Measurements from ENCODE around the gene IFT43. TPM values are rescaled to one million over a fixed set of nuclear protein-coding genes. Genes with fewer than 3 reads are reported as not detected.

IFT43 gene
- total RNA-seq, 1 experiment from 2014 or later, result 18.6 TPM

DNA sequence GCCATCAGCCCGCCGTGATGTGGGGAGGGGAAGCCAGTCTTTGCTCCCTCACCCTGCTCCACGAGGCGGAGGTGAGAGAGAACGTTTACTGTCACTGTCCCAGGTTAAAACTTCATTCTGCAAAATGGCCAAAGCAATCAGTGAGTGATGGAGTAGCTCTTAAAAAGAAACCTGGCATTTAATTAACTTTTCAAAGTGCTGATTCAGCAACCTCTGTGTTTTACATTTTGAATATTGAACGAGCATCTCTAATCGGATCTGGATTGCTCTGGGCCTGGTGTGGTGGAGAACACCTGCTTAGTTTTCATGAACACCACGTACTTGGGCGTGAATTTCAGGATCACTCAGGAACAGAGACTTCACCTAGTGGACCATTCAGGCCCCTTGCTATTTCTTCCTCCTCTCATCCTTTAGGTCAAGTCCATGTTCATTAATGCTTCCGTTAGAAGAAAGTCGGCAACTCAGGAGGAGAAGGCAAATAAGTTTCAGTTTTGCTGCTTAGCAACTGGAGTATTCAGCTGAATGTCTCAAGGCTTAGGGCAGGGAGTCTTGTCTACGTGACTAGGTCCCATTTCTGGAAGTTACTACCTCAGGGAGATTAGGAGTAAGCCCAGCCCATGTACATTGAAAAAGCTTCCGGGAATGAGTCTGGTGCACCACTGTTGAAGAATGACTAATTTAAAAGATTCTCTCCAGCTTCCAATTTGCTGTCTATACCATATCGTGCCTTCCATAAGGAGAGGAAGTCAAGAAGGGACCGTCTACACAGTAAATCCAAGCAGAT lies 68.2 kb downstream of the IFT43 start:
- H3K36me3 Mint-ChIP-seq (ENCODE audit: insufficient read depth in 1 of 3, low read depth in 3 of 3), result peaks cover 2 to 7% (median 4%) of the 10 kb centered on the region in 3 experiments; a peak in 4 of 7 replicates
- H4K91ac ChIP-seq (ENCODE audit: insufficient read length, low read depth, low read length), result no peak overlapping the region
- H3K27ac Mint-ChIP-seq, result no peak overlapping the region
- H3K4me1 ChIP-seq (ENCODE audit: insufficient read depth, low read length), result peaks cover 6% of the 10 kb centered on the region; the same call in 1 of the 2 replicates
- H2BK120ac ChIP-seq (ENCODE audit: low read depth, low read length, poor library complexity, severe bottlenecking), result no peak overlapping the region
- no peak overlapping the region for H3K18ac ChIP-seq (ENCODE audit: insufficient read length, low read depth, low read length)
- peaks cover 0 to 2% of the 10 kb centered on the region in 2 experiments; a peak in 1 of 5 replicates for H3K9me3 Mint-ChIP-seq
- H3K79me1 ChIP-seq (ENCODE audit: insufficient read depth, low read depth, low read length, poor library complexity, severe bottlenecking), result no peaks in the 10 kb centered on the region
- no CpG with 5 or more reads among the region's 15 CpGs for WGBS (ENCODE audit: extremely low coverage, insufficient read length, low lambda C conversion rate)
- H3K56ac ChIP-seq (ENCODE audit: insufficient read length, low read depth, low read length), result no peak overlapping the region
- no peak overlapping the region for H2BK15ac ChIP-seq (ENCODE audit: low read depth, low read length)
- H3K27ac ChIP-seq (ENCODE audit: insufficient read length, low read depth, low read length), result no peak overlapping the region
- no peak overlapping the region for H2AFZ ChIP-seq (ENCODE audit: low read length)
- no peak overlapping the region for H3K14ac ChIP-seq (ENCODE audit: insufficient read depth, low read length)
- no peak overlapping the region for H3T11ph ChIP-seq (ENCODE audit: low read length)
- H2BK5ac ChIP-seq (ENCODE audit: insufficient read length, low read length), result no peak overlapping the region
- no peak overlapping the region for H2AK5ac ChIP-seq (ENCODE audit: insufficient read length, low read length)
- H3K4ac ChIP-seq (ENCODE audit: low read depth, low read length), result no peak overlapping the region
- no peak overlapping the region for H2BK12ac ChIP-seq (ENCODE audit: insufficient read length, low read depth, low read length)
- H3K9me3 ChIP-seq (ENCODE audit: control insufficient read depth, low read depth, low read length), result no peaks in the 10 kb centered on the region
- no peak overlapping the region for H4K8ac ChIP-seq (replicated peaks; ENCODE audit: insufficient read length, low read depth, low read length)
- H3K27me3 Mint-ChIP-seq (ENCODE audit: low read depth), result no peaks in the 10 kb centered on the region
- peaks cover 2 to 3% of the 10 kb centered on the region in 2 experiments; a peak in 2 of 4 replicates for H3K4me1 Mint-ChIP-seq
- H3K27me3 ChIP-seq (ENCODE audit: insufficient read depth, low read length), result no peaks in the 10 kb centered on the region
- no peak overlapping the region for H3K9ac ChIP-seq (ENCODE audit: extremely low read depth, insufficient read length, low read length)
- H4K5ac ChIP-seq (ENCODE audit: insufficient read length, low read depth, low read length), result no peak overlapping the region
- H4K20me1 ChIP-seq (ENCODE audit: control insufficient read depth, insufficient read depth, insufficient read length), result no peaks in the 10 kb centered on the region
- no peak for TF ChIP-seq CTCF (conservative IDR thresholded peaks at IDR 0.05)
- no peak overlapping the region for H2BK20ac ChIP-seq (ENCODE audit: low read depth, low read length, poor library complexity, severe bottlenecking)
- no peak overlapping the region for H3K23ac ChIP-seq (ENCODE audit: insufficient read length, low read depth, low read length)
- no peak overlapping the region for H3K4me3 Mint-ChIP-seq
- no peak for DNase-seq
- H3K23me2 ChIP-seq (ENCODE audit: insufficient read length, low read depth, low read length, poor library complexity, severe bottlenecking), result no peaks in the 10 kb centered on the region
- no peaks in the 10 kb centered on the region for H3K79me2 ChIP-seq (ENCODE audit: insufficient read depth, low read length)
- no peak overlapping the region for H3K4me2 ChIP-seq (ENCODE audit: insufficient read depth, insufficient read length, low read length)
